GOT3 (cell line): ENCODE data around the gene ZNRF1.

ENCODE experiments used
- DNase-seq: peaks from one replicate; lab custom pipeline; 2025; ENCODE audit warnings: mixed read lengths; lab: John Stamatoyannopoulos, UW

The ZNRF1 gene

GRCh38 chr16:75027520-75028300 is 28.9 kb downstream of the ZNRF1 start:
- DNase-seq, result no peak

GRCh38 chr16:75028544-75029135 is 29.8 kb downstream of the ZNRF1 start:
- DNase-seq, result no peak

GRCh38 chr16:75029854-75030253 is 31.0 kb downstream of the ZNRF1 start:
- no peak for DNase-seq

- DNase-seq, result no peak
Measured at GRCh38 chr16:75032655-75033054, 33.8 kb downstream of the ZNRF1 start.

- no peak for DNase-seq
Measured at GRCh38 chr16:75035410-75035968, 36.7 kb downstream of the ZNRF1 start.

GRCh38 chr16:75038036-75038858 is 39.4 kb downstream of the ZNRF1 start:
- no peak for DNase-seq

GRCh38 chr16:75039941-75040340 is 41.1 kb downstream of the ZNRF1 start:
- no peak for DNase-seq

- no peak for DNase-seq
Measured at GRCh38 chr16:75042426-75043174, 43.8 kb downstream of the ZNRF1 start.

- DNase-seq, result no peak
Measured at GRCh38 chr16:75043175-75043895, 44.5 kb downstream of the ZNRF1 start.

- no peak for DNase-seq
Measured at GRCh38 chr16:75044800-75045361, 46.1 kb downstream of the ZNRF1 start.

- DNase-seq, result no peak
Measured at GRCh38 chr16:75045424-75045823, 46.6 kb downstream of the ZNRF1 start.

- DNase-seq, result no peak
Measured at GRCh38 chr16:75048054-75048453, 49.2 kb downstream of the ZNRF1 start.

GRCh38 chr16:75048530-75048929 is 49.7 kb downstream of the ZNRF1 start:
- DNase-seq, result no peak

- DNase-seq, result no peak
Measured at GRCh38 chr16:75052481-75053202, 53.8 kb downstream of the ZNRF1 start.

GRCh38 chr16:75053791-75054555 is 55.1 kb downstream of the ZNRF1 start:
- DNase-seq, result no peak

- DNase-seq, result no peak
Measured at GRCh38 chr16:75054556-75054947, 55.7 kb downstream of the ZNRF1 start.

- DNase-seq, result no peak
Measured at GRCh38 chr16:75058806-75059205, 60.0 kb downstream of the ZNRF1 start.

- DNase-seq, result no peak
Measured at GRCh38 chr16:75059411-75059810, 60.6 kb downstream of the ZNRF1 start.

- DNase-seq, result no peak
Measured at GRCh38 chr16:75060723-75061122, 61.9 kb downstream of the ZNRF1 start.
